GM18505 (cell line): ENCODE measurements around the gene CDC42EP2.

Source experiments
- ATAC-seq: cut with Tn5 transposase; IDR thresholded peaks from one replicate; pipeline ENCODE4 v1.9.1; 2021; ENCODE audit not compliant: unreplicated experiment
- POLR2A ChIP-seq: IDR thresholded peaks from 4 replicates; pipeline ENCODE4 v1.6.1; 2011; ENCODE audit warnings: borderline replicate concordance; ENCODE audit not compliant: insufficient read depth, insufficient read length; ENCODE audit errors: extremely low read depth

The CDC42EP2 gene

GRCh38 chr11:65362966-65363365 lies 48.3 kb downstream of the CDC42EP2 start:
- no peak for ATAC-seq
- no peak for TF ChIP-seq POLR2A

DNA sequence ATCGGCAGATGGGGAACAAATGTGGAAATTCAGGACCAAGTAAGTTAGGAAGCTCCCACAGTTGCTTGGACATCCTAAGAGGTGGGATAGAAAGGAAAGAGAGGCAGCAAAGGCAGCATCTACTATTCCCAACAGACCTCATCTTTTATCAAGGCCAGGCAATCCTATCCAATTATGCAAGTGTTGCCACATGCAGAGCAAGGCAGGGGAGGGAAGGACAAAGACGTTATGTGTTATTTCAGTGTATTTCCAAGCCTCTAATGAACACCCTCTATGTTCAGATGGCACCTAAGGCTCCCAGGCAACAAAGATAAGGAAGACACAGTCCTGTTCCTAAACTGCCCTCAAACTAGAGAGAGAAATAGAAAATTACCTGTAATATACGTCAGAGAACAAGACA lies 49.1 kb downstream of the CDC42EP2 start:
- no peak for ATAC-seq

GRCh38 chr11:65366340-65366773 lies 51.7 kb downstream of the CDC42EP2 start:
- no peak for TF ChIP-seq POLR2A
- no peak for ATAC-seq

More for the DNA sequence above, 49.1 kb downstream of the CDC42EP2 start:
- TF ChIP-seq POLR2A: no peak

DNA sequence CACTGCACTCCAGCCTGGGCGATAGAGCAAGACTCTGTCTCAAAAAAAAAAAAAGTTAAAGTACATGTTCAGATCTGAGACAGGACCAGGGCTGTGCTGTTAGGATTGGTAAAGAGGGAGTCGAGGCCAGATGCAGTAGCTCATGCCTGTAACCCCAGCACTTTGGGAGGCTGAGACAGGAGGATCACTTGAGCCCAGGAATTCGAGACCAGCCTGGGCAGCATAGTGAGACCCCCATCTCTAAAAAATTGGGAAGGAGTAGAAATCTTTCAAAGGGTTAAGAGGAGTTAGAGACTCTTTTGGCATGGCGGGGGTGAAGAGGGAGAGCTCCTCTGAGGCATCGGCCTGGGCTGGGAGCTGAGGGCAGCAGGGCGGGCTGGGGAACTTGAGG lies 56.0 kb downstream of the CDC42EP2 start:
- no peak for TF ChIP-seq POLR2A
- ATAC-seq: no peak
